SU-DHL-6 (cell line): Measurements from ENCODE around the gene KCNC1.

ENCODE experiments used
- EZH2phosphoT487 ChIP-seq: fragments of 200-600 bp; sonication (generic), shearing (Covaris generic); conservative IDR thresholded peaks from 2 replicates; pipeline ENCODE4 v1.6.1; 2018; ENCODE audit warnings: mild to moderate bottlenecking, antibody characterized with exemption, low read length, moderate library complexity, mixed read lengths
- TF ChIP-seq, protein P1 (sequence below): fragments of 200-600 bp; sonication (generic); IDR thresholded peaks from one replicate; pipeline ENCODE4 v1.5.1; 2017; ENCODE audit warnings: antibody characterized with exemption, mild to moderate bottlenecking, low read length, moderate library complexity; ENCODE audit not compliant: insufficient read depth, poor library complexity, severe bottlenecking

DNA sequence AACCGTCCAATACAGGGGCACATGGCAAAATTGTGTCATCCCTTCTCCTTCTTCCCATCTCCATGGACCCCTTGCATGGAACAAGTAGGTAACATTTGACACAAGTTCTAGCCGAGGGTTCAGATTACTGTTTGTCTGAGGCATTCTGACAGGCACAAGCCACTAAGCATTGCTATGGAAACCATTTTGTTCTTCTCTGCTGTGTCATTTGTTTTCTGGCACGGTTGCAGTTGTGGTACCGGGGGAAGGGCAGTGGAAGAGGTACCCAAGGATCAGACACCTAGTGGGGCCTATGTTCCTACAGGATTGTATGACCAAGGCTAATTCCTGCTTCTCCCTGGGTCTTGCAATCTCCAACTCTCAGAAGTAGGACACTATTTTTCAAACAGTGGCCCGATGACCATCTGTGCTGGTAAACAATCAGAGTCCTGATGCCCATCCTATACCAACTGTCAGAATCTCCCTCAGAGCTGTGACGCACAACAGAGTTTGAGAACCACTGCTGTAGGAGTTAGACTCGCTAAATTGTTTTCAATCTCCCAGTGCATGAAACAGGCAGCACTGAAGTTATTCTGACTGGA lies 69.3 kb downstream of the KCNC1 start:
- TF ChIP-seq, protein P1, sequence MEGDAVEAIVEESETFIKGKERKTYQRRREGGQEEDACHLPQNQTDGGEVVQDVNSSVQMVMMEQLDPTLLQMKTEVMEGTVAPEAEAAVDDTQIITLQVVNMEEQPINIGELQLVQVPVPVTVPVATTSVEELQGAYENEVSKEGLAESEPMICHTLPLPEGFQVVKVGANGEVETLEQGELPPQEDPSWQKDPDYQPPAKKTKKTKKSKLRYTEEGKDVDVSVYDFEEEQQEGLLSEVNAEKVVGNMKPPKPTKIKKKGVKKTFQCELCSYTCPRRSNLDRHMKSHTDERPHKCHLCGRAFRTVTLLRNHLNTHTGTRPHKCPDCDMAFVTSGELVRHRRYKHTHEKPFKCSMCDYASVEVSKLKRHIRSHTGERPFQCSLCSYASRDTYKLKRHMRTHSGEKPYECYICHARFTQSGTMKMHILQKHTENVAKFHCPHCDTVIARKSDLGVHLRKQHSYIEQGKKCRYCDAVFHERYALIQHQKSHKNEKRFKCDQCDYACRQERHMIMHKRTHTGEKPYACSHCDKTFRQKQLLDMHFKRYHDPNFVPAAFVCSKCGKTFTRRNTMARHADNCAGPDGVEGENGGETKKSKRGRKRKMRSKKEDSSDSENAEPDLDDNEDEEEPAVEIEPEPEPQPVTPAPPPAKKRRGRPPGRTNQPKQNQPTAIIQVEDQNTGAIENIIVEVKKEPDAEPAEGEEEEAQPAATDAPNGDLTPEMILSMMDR, result no peak
- no peak for TF ChIP-seq EZH2phosphoT487
